Smooth muscle cell (in vitro differentiated cells): ENCODE data around the gene NTM. TPM values are rescaled to one million over a fixed set of nuclear protein-coding genes. Genes with fewer than 3 reads are reported as not detected.

Experiments used
- DNase-seq: peaks from one replicate; lab custom pipeline; 2025; ENCODE audit not compliant: unreplicated experiment; lab: John Stamatoyannopoulos, UW
- H2AFZ ChIP-seq: fragments of 200-600 bp; sonication (generic); 2 replicates; pipeline ENCODE4 v1.6.0; 2016; ENCODE audit warnings: antibody characterized with exemption, low read depth, mild to moderate bottlenecking
- H3F3A ChIP-seq: fragments of 200-600 bp; sonication (generic); 2 replicates; pipeline ENCODE4 v1.6.0; 2017; ENCODE audit warnings: antibody characterized with exemption, low read depth
- H3K27ac ChIP-seq: fragments of 200-600 bp; sonication (generic); 2 replicates; pipeline ENCODE4 v1.5.1; 2016; ENCODE audit warnings: low read depth, mild to moderate bottlenecking
- H3K27me3 ChIP-seq: fragments of 200-600 bp; sonication (generic); 2 replicates; pipeline ENCODE4 v1.6.1; 2016; ENCODE audit warnings: low read depth, mild to moderate bottlenecking
- H3K36me3 ChIP-seq: fragments of 200-600 bp; sonication (generic); 2 replicates; pipeline ENCODE4 v1.5.1; 2016; ENCODE audit warnings: low read depth
- H3K4me1 ChIP-seq: fragments of 200-600 bp; sonication (generic); 2 replicates; pipeline ENCODE4 v1.5.1; 2016; ENCODE audit warnings: low read depth
- H3K4me2 ChIP-seq: fragments of 200-600 bp; sonication (generic); 2 replicates; pipeline ENCODE4 v1.6.0; 2016; ENCODE audit warnings: mild to moderate bottlenecking
- H3K4me3 ChIP-seq: fragments of 200-600 bp; sonication (generic); 2 replicates; pipeline ENCODE4 v1.5.1; 2016; ENCODE audit warnings: mild to moderate bottlenecking
- H3K79me2 ChIP-seq: fragments of 200-600 bp; sonication (generic); 2 replicates; pipeline ENCODE4 v1.6.0; 2016; ENCODE audit warnings: low read depth, mild to moderate bottlenecking
- H3K9ac ChIP-seq: fragments of 200-600 bp; sonication (generic); 2 replicates; pipeline ENCODE4 v1.6.0; 2016; ENCODE audit warnings: low read depth
- H3K9me3 ChIP-seq: fragments of 200-600 bp; sonication (generic); replicated peaks from 2 replicates; pipeline ENCODE4 v1.5.1; 2016; ENCODE audit warnings: low read depth
- H4K20me1 ChIP-seq: fragments of 200-600 bp; sonication (generic); 2 replicates; pipeline ENCODE4 v1.6.0; 2016; ENCODE audit warnings: low read depth
- CTCF ChIP-seq: fragments of 200-600 bp; sonication (generic); IDR thresholded peaks from 2 replicates; pipeline ENCODE4 v1.5.1; 2017; ENCODE audit warnings: borderline replicate concordance, mild to moderate bottlenecking, antibody characterized with exemption; ENCODE audit not compliant: insufficient read depth, poor library complexity, severe bottlenecking
- WGBS: methylation state at CpG from one replicate; pipeline ENCODE4 v1.1.7; 2016; ENCODE audit warnings: low lambda C conversion rate; 5-methylcytosine and 5-hydroxymethylcytosine counted together
- polyA plus RNA-seq: library from polyadenylated mRNA; unstranded; fragments of >200 nt; fragmentation: Nextera tagmentation; extraction: Ambion mirVana; gene quantifications from 2 replicates; pipeline ENCODE4 v1.2.1, GENCODE V29; 2016
- total RNA-seq: library from RNA; depleted of rRNA; stranded (reverse); fragments of >200 nt; gene quantifications from 2 replicates; pipeline ENCODE4 v1.2.3, GENCODE V29; 2014

Gene NTM
- total and polyA plus RNA-seq, 2 experiments from 2014 or later, result 68.9 to 123 TPM

- no peaks in the 10 kb centered on the region for H3K36me3 ChIP-seq
- no peak overlapping the region for H3K27ac ChIP-seq
- no peak overlapping the region for H3K4me2 ChIP-seq
- H3K27me3 ChIP-seq, result no peaks in the 10 kb centered on the region
- H3K4me3 ChIP-seq, result no peak overlapping the region
- no peak overlapping the region for H2AFZ ChIP-seq
- DNase-seq, result no peak
- TF ChIP-seq CTCF, result no peak
- H3F3A ChIP-seq, result no peaks in the 10 kb centered on the region
- H3K4me1 ChIP-seq, result no peaks in the 10 kb centered on the region
- no peaks in the 10 kb centered on the region for H3K9me3 ChIP-seq
- H3K79me2 ChIP-seq, result no peaks in the 10 kb centered on the region
- no peak overlapping the region for H3K9ac ChIP-seq
- H4K20me1 ChIP-seq, result peaks cover 5% of the 10 kb centered on the region
- WGBS, result 92% methylated on average over 5 of the region's 5 CpGs
Observed at GRCh38 chr11:132217856-132218255, 847.4 kb downstream of the NTM start.

GRCh38 chr11:132220474-132220873 lies 850.1 kb downstream of the NTM start:
- no peaks in the 10 kb centered on the region for H4K20me1 ChIP-seq
- no peaks in the 10 kb centered on the region for H3K4me1 ChIP-seq
- no peak overlapping the region for H3K4me3 ChIP-seq
- H3K79me2 ChIP-seq, result no peaks in the 10 kb centered on the region
- WGBS, result 36% methylated on average over 1 of the region's 1 CpG
- H3K27ac ChIP-seq, result peak overlapping the region; percentile 93
- no peaks in the 10 kb centered on the region for H3K27me3 ChIP-seq
- no peak for TF ChIP-seq CTCF
- H3K4me2 ChIP-seq, result peak overlapping the region; percentile 33
- no peak for DNase-seq
- H3K9me3 ChIP-seq, result no peaks in the 10 kb centered on the region
- H3K36me3 ChIP-seq, result no peaks in the 10 kb centered on the region
- no peak overlapping the region for H2AFZ ChIP-seq
- no peaks in the 10 kb centered on the region for H3F3A ChIP-seq
- peak overlapping the region; percentile 75 for H3K9ac ChIP-seq

- no peaks in the 10 kb centered on the region for H3K36me3 ChIP-seq
- H3F3A ChIP-seq, result no peaks in the 10 kb centered on the region
- TF ChIP-seq CTCF, result no peak
- no peaks in the 10 kb centered on the region for H3K4me1 ChIP-seq
- H4K20me1 ChIP-seq, result no peaks in the 10 kb centered on the region
- H3K4me3 ChIP-seq, result no peak overlapping the region
- no peaks in the 10 kb centered on the region for H3K27me3 ChIP-seq
- H3K27ac ChIP-seq, result no peak overlapping the region
- no peaks in the 10 kb centered on the region for H3K9me3 ChIP-seq
- no peak overlapping the region for H3K4me2 ChIP-seq
- 92% methylated on average over 2 of the region's 2 CpGs for WGBS
- H3K9ac ChIP-seq, result no peak overlapping the region
- no peak for DNase-seq
- H2AFZ ChIP-seq, result no peak overlapping the region
- H3K79me2 ChIP-seq, result no peaks in the 10 kb centered on the region
Observed at GRCh38 chr11:132222345-132222744, 851.9 kb downstream of the NTM start.

- Histone ChIP-seq H3F3A (no peaks in the 10 kb centered on the region), H3K27me3 (no peaks in the 10 kb centered on the region), H3K27ac (no peak overlapping the region), H3K9ac (no peak overlapping the region), H3K79me2 (no peaks in the 10 kb centered on the region), H4K20me1 (peaks cover 4% of the 10 kb centered on the region), H3K4me2 (no peak overlapping the region), H3K9me3 (no peaks in the 10 kb centered on the region), H3K4me3 (no peak overlapping the region), H3K4me1 (no peaks in the 10 kb centered on the region), H2AFZ (no peak overlapping the region), H3K36me3 (no peaks in the 10 kb centered on the region)
- no peak for DNase-seq
- TF ChIP-seq CTCF, result no peak
- WGBS, result 94% methylated on average over 4 of the region's 4 CpGs
Observed at GRCh38 chr11:132226522-132226921, 856.1 kb downstream of the NTM start.
